B cell (primary cell): ENCODE measurements around the gene MYO5C. TPM values are rescaled to one million over a fixed set of nuclear protein-coding genes. Genes with fewer than 3 reads are reported as not detected.

Experiments used
- ATAC-seq: fragments of 200-7000 bp; cut with Tn5 transposase; one replicate; pipeline ENCODE4 v1.10.0; 2021; ENCODE audit warnings: low read depth, mild to moderate bottlenecking, moderate number of reproducible peaks, moderate library complexity
- CTCF ChIA-PET: fragments of 350-600 bp; sonication (Branson Sonifier 250); formaldehyde crosslinking; loops from one replicate; lab custom pipeline; 2021; ENCODE audit warnings: antibody characterized with exemption, inconsistent platforms; lab: Charles Lee
- POLR2A ChIA-PET: fragments of 350-600 bp; sonication (Branson Sonifier 250); formaldehyde crosslinking; loops from one replicate; lab custom pipeline; 2021; ENCODE audit warnings: antibody characterized with exemption; lab: Charles Lee
- DNase-seq: peaks from one replicate; pipeline ENCODE4 v3.0.0; 2013
- H2AFZ ChIP-seq: 2 replicates; pipeline ENCODE4 v1.6.1; 2012; ENCODE audit warnings: mild to moderate bottlenecking, low read depth, low read length; ENCODE audit not compliant: insufficient read depth, poor library complexity, severe bottlenecking
- H3K27ac ChIP-seq, 2 donors: 1 replicate in 1 of 2; 2 replicates in 1 of 2; pipeline ENCODE4 v1.5.1; 2012 to 2013; ENCODE audit warnings: low read length in 2 of 2, mild to moderate bottlenecking in 2 of 2, moderate library complexity in 1 of 2
- H3K27me3 ChIP-seq, 4 experiments: fragments of 200-600 bp in 1 of 4; sonication (generic) in 1 of 4; replicated peaks in 1 of 4; 1 replicate in 2 of 4; 2 replicates in 2 of 4; pipeline versions ENCODE4 v1.6.1 to v1.7.0; 2013 to 2016; ENCODE audit warnings: low read length in 3 of 4, mild to moderate bottlenecking in 2 of 4, mixed read lengths in 1 of 4, moderate library complexity in 1 of 4; ENCODE audit not compliant: insufficient read depth in 4 of 4, control insufficient read depth in 3 of 4; ENCODE audit errors: control extremely low read depth in 1 of 4
- H3K36me3 ChIP-seq, 2 experiments: replicated peaks in 1 of 2; 1 replicate in 1 of 2; 2 replicates in 1 of 2; pipeline versions ENCODE4 v1.6.1 to v1.7.1; 2013; ENCODE audit warnings: low read length in 1 of 2; ENCODE audit not compliant: insufficient read depth in 2 of 2, control insufficient read depth in 1 of 2; ENCODE audit errors: control extremely low read depth in 1 of 2, extremely low read depth in 1 of 2
- H3K4me1 ChIP-seq, 2 donors: fragments of 200-600 bp in 1 of 2; sonication (generic) in 1 of 2; 1 replicate in 1 of 2; 2 replicates in 1 of 2; pipeline versions ENCODE4 v1.5.1 to v1.6.1; 2013 to 2017; ENCODE audit warnings: low read length in 2 of 2; ENCODE audit not compliant: control insufficient read depth in 2 of 2, insufficient read depth in 2 of 2
- H3K4me2 ChIP-seq: replicated peaks from 2 replicates; pipeline ENCODE3; 2012; ENCODE audit warnings: mild to moderate bottlenecking, low read depth, low read length; ENCODE audit not compliant: poor library complexity, severe bottlenecking
- H3K4me3 ChIP-seq, 5 experiments: fragments of 200-600 bp in 1 of 5; sonication (generic) in 1 of 5; 1 replicate in 3 of 5; 2 replicates in 2 of 5; pipeline versions ENCODE4 v1.5.1 to v1.7.0; 2011 to 2016; ENCODE audit warnings: low read length in 4 of 5, mild to moderate bottlenecking in 4 of 5, low read depth in 2 of 5, control low read depth in 1 of 5, moderate library complexity in 1 of 5; ENCODE audit not compliant: insufficient read depth in 1 of 5; ENCODE audit errors: control extremely low read depth in 1 of 5, extremely low read depth in 1 of 5
- H3K79me2 ChIP-seq: fragments of 200-600 bp; sonication (generic); one replicate; pipeline ENCODE4 v1.6.0; 2016; ENCODE audit warnings: low read length; ENCODE audit not compliant: control insufficient read depth, insufficient read depth
- H3K9ac ChIP-seq: fragments of 200-600 bp; sonication (generic); 2 replicates; pipeline ENCODE4 v1.6.1; 2017; ENCODE audit warnings: mild to moderate bottlenecking, low read length, moderate library complexity
- H3K9me3 ChIP-seq, 3 donors: one replicate each; pipeline versions ENCODE4 v1.6.1 to v1.7.1; 2013; ENCODE audit warnings: low read length in 2 of 3; ENCODE audit not compliant: control insufficient read depth in 2 of 3, insufficient read depth in 1 of 3; ENCODE audit errors: control extremely low read depth in 1 of 3
- H4K20me1 ChIP-seq: 2 replicates; pipeline ENCODE4 v1.6.0; 2012; ENCODE audit warnings: mild to moderate bottlenecking, low read length; ENCODE audit not compliant: insufficient read depth, control insufficient read depth, poor library complexity, severe bottlenecking
- H3K27ac Mint-ChIP-seq: one replicate; pipeline ENCODE4 v1.8.0; 2021; ENCODE audit warnings: mixed read lengths
- H3K27me3 Mint-ChIP-seq: one replicate; pipeline ENCODE4 v1.8.0; 2021; ENCODE audit warnings: mixed read lengths
- H3K4me1 Mint-ChIP-seq: one replicate; pipeline ENCODE4 v1.8.0; 2021; ENCODE audit warnings: mixed read lengths
- H3K4me3 Mint-ChIP-seq: one replicate; pipeline ENCODE4 v1.8.0; 2021; ENCODE audit warnings: mixed read lengths
- H3K9me3 Mint-ChIP-seq: one replicate; pipeline ENCODE4 v1.8.0; 2022; ENCODE audit warnings: mixed read lengths; ENCODE audit not compliant: insufficient read depth
- CTCF ChIP-seq: fragments of 200-600 bp; IDR thresholded peaks from one replicate; pipeline ENCODE4 v1.8.0; 2022; ENCODE audit warnings: antibody characterized with exemption, mild to moderate bottlenecking
- EZH2 ChIP-seq: IDR thresholded peaks from 2 replicates; pipeline ENCODE4 v1.6.1; 2012; ENCODE audit warnings: borderline replicate concordance, low read depth, mild to moderate bottlenecking, moderate library complexity, low read length; ENCODE audit not compliant: insufficient read depth, poor library complexity, severe bottlenecking
- WGBS: methylation state at CpG from one replicate; pipeline ENCODE4 v1.1.5; 2013; ENCODE audit warnings: missing lambda C conversion rate; ENCODE audit not compliant: insufficient coverage; 5-methylcytosine and 5-hydroxymethylcytosine counted together
- intact Hi-C: fragments of 100-400 bp; cut with micrococcal nuclease; formaldehyde crosslinking; loops from one replicate; pipeline ENCODE4 v1.10.0; 2022
- polyA plus RNA-seq: library from polyadenylated mRNA; depleted of rRNA; stranded (reverse); fragments of >200 nt; gene quantifications from 2 replicates; pipeline ENCODE4 v1.2.3, GENCODE V29; 2012
- total RNA-seq, 2 donors: library from RNA; stranded (reverse); fragments of 120-200 nt in 1 of 2; gene quantifications; 1 replicate in 1 of 2; 2 replicates in 1 of 2; pipeline versions ENCODE4 v1.2.3 to v1.2.4, GENCODE V29; 2013 to 2022

Gene MYO5C
- total and polyA plus RNA-seq, 2 donors (not counting 1 experiment from before 2014, with no cell fraction given): 0.54 to 4.5 TPM

GRCh38 chr15:52178765-52179164, 116.8 kb downstream of the MYO5C start:
- H3K9me3 Mint-ChIP-seq: no peaks in the 10 kb centered on the region
- Histone ChIP-seq H3K4me2 (peak overlapping the region; percentile 87), H3K79me2 (peaks cover 65% of the 10 kb centered on the region), H3K9me3 (no peaks in the 10 kb centered on the region), H2AFZ (peak overlapping the region; percentile 67), H4K20me1 (peaks cover 47% of the 10 kb centered on the region), H3K27ac (peak overlapping the region; percentile 97), H3K9ac (peak overlapping the region; percentile 90), H3K4me3 (peak overlapping the region; percentile 67 to 97 (median 87)), H3K27me3 (no peaks in the 10 kb centered on the region), H3K4me1 (peaks cover 33 to 48% of the 10 kb centered on the region in 2 donors), H3K36me3 (peaks cover 0 to 4% of the 10 kb centered on the region in 2 experiments)
- DNase-seq (no peak), ATAC-seq (no peak)
- ChIA-PET POLR2A (interaction anchor here (0.6 to 3.0 kb wide), 10 partner anchors 14 to 545 kb away, joined by 3 to 60 read pairs (median 4); no protein-coding TSS in a partner anchor), CTCF (interaction anchor here (0.8 to 3.4 kb wide), 14 partner anchors 14 to 83 kb away, joined by 3 to 25 read pairs (median 5); no protein-coding TSS in a partner anchor)
- intact Hi-C loops: loop anchor here (1.0 to 2.0 kb wide), 4 partner anchors 14 to 160 kb away; partner anchors contain the start of gene MAPK6
- H3K4me1 Mint-ChIP-seq: peaks cover 64% of the 10 kb centered on the region
- H3K27ac Mint-ChIP-seq: peak overlapping the region; percentile 97
- TF ChIP-seq EZH2: no peak
- TF ChIP-seq CTCF: no peak
- peak overlapping the region; percentile 93 for H3K4me3 Mint-ChIP-seq
- no peaks in the 10 kb centered on the region for H3K27me3 Mint-ChIP-seq
- WGBS: 50% methylated on average over 2 of the region's 10 CpGs

- H3K4me1 Mint-ChIP-seq: peaks cover 62% of the 10 kb centered on the region
- no peaks in the 10 kb centered on the region for H3K27me3 Mint-ChIP-seq
- H3K4me1 ChIP-seq: peaks cover 10 to 18% of the 10 kb centered on the region in 2 donors
- no peaks in the 10 kb centered on the region for H3K27me3 ChIP-seq
- H3K79me2 ChIP-seq: peaks cover 99% of the 10 kb centered on the region
- no peaks in the 10 kb centered on the region for H3K9me3 ChIP-seq
- H2AFZ ChIP-seq: no peak overlapping the region
- no peak overlapping the region for H3K9ac ChIP-seq
- H3K9me3 Mint-ChIP-seq: no peaks in the 10 kb centered on the region
- TF ChIP-seq CTCF: no peak
- no peak for TF ChIP-seq EZH2
- peaks cover 83% of the 10 kb centered on the region for H4K20me1 ChIP-seq
- H3K4me2 ChIP-seq: no peak overlapping the region
- intact Hi-C loops: no loop called here
- peaks cover 0 to 10% of the 10 kb centered on the region in 2 experiments for H3K36me3 ChIP-seq
- DNase-seq (no peak), ATAC-seq (no peak)
- no peak overlapping the region for H3K4me3 Mint-ChIP-seq
- ChIA-PET POLR2A (no interaction called here), CTCF (interaction anchor here (1.2 to 2.1 kb wide), 4 partner anchors 11 to 54 kb away, joined by 3 to 13 read pairs (median 5); no protein-coding TSS in a partner anchor)
- H3K27ac ChIP-seq: no peak overlapping the region
- no peak overlapping the region for H3K27ac Mint-ChIP-seq
- no CpG with 5 or more reads among the region's 2 CpGs for WGBS
- H3K4me3 ChIP-seq: no peak overlapping the region
These were observed 122.7 kb downstream of the MYO5C start for GRCh38 chr15:52172869-52173268.
